B cell (primary cell): ENCODE measurements around the gene CXCR3.

Experiments used
- CTCF ChIP-seq: fragments of 200-600 bp; IDR thresholded peaks from one replicate; pipeline ENCODE4 v1.8.0; 2022; ENCODE audit warnings: antibody characterized with exemption, mild to moderate bottlenecking
- EZH2 ChIP-seq: IDR thresholded peaks from 2 replicates; pipeline ENCODE4 v1.6.1; 2012; ENCODE audit warnings: borderline replicate concordance, low read depth, mild to moderate bottlenecking, moderate library complexity, low read length; ENCODE audit not compliant: insufficient read depth, poor library complexity, severe bottlenecking

- TF ChIP-seq CTCF = no peak
- no peak for TF ChIP-seq EZH2
Observed at GRCh38 chrX:71603618-71604017, 14.7 kb downstream of the CXCR3 start.
